GM23338 (cell line): Measurements from ENCODE around the gene CEP192. TPM values are rescaled to one million over a fixed set of nuclear protein-coding genes. Genes with fewer than 3 reads are reported as not detected.

ENCODE experiments used
- ATAC-seq: fragments of 200-7000 bp; cut with Tn5 transposase; 3 replicates; pipeline ENCODE4 v1.9.1; 2020
- DNase-seq: peaks from one replicate; pipeline ENCODE4 v3.0.0-alpha.2; 2015; ENCODE audit warnings: low spot score
- H2AFZ ChIP-seq: fragments of 200-600 bp; sonication (generic); 2 replicates; pipeline ENCODE4 v1.8.0; 2016; ENCODE audit warnings: antibody characterized with exemption, mild to moderate bottlenecking, moderate library complexity
- H3F3A ChIP-seq: fragments of 200-600 bp; sonication (generic); replicated peaks from 2 replicates; pipeline ENCODE4 v1.8.0; 2017; ENCODE audit warnings: antibody characterized with exemption, mixed run types, low read depth
- H3K27ac ChIP-seq: fragments of 200-600 bp; sonication (generic); 2 replicates; pipeline ENCODE4 v1.6.1; 2016; ENCODE audit warnings: low read depth
- H3K27me3 ChIP-seq: fragments of 200-600 bp; sonication (generic); 2 replicates; pipeline ENCODE4 v1.8.0; 2016; ENCODE audit warnings: mild to moderate bottlenecking, mixed run types, moderate library complexity; ENCODE audit not compliant: insufficient read depth
- H3K36me3 ChIP-seq: fragments of 200-600 bp; sonication (generic); 2 replicates; pipeline ENCODE4 v1.8.0; 2016; ENCODE audit warnings: mild to moderate bottlenecking; ENCODE audit not compliant: insufficient read depth
- H3K4me1 ChIP-seq: fragments of 200-600 bp; sonication (generic); 2 replicates; pipeline ENCODE4 v1.8.0; 2016; ENCODE audit warnings: mild to moderate bottlenecking, moderate library complexity; ENCODE audit not compliant: insufficient read depth
- H3K4me2 ChIP-seq: fragments of 200-600 bp; sonication (generic); 2 replicates; pipeline ENCODE4 v1.7.1; 2017; ENCODE audit warnings: mixed run types
- H3K4me3 ChIP-seq: fragments of 200-600 bp; sonication (generic); 2 replicates; pipeline ENCODE4 v1.6.1; 2016; ENCODE audit warnings: mixed run types
- H3K79me2 ChIP-seq: fragments of 200-600 bp; sonication (generic); replicated peaks from 2 replicates; pipeline ENCODE4 v1.8.0; 2017; ENCODE audit warnings: mild to moderate bottlenecking; ENCODE audit not compliant: insufficient read depth
- H3K9me2 ChIP-seq: fragments of 200-600 bp; sonication (generic); 2 replicates; pipeline ENCODE4 v1.8.0; 2017; ENCODE audit not compliant: insufficient read depth
- H4K20me1 ChIP-seq: fragments of 200-600 bp; sonication (generic); replicated peaks from 2 replicates; pipeline ENCODE4 v1.8.0; 2017; ENCODE audit warnings: mild to moderate bottlenecking; ENCODE audit not compliant: insufficient read depth
- H3K27ac Mint-ChIP-seq: 2 replicates; pipeline ENCODE4 v1.8.0; 2020; ENCODE audit warnings: inconsistent platforms, mild to moderate bottlenecking, moderate library complexity, mixed read lengths
- H3K27me3 Mint-ChIP-seq: 3 replicates; pipeline ENCODE4 v1.8.0; 2022; ENCODE audit warnings: low read depth, mild to moderate bottlenecking, moderate library complexity, mixed read lengths, inconsistent platforms; ENCODE audit not compliant: insufficient read depth, poor library complexity
- H3K36me3 Mint-ChIP-seq: 3 replicates; pipeline ENCODE4 v1.8.0; 2021; ENCODE audit warnings: low read depth, mild to moderate bottlenecking, inconsistent platforms, moderate library complexity, mixed read lengths
- H3K4me1 Mint-ChIP-seq: 3 replicates; pipeline ENCODE4 v1.8.0; 2020; ENCODE audit warnings: mild to moderate bottlenecking, inconsistent platforms, mixed read lengths
- H3K4me3 Mint-ChIP-seq: 3 replicates; pipeline ENCODE4 v1.8.0; 2021; ENCODE audit warnings: moderate library complexity, mild to moderate bottlenecking, inconsistent platforms, mixed read lengths
- H3K9me3 Mint-ChIP-seq: 3 replicates; pipeline ENCODE4 v1.8.0; 2020; ENCODE audit warnings: moderate library complexity, mild to moderate bottlenecking, inconsistent platforms, mixed read lengths
- CREB1 ChIP-seq: fragments of 250-450 bp; sonication (Bioruptor Pico); IDR thresholded peaks from 2 replicates; pipeline ENCODE4 v1.5.0; 2020; ENCODE audit warnings: low read depth, mild to moderate bottlenecking, moderate library complexity
- EZH2 ChIP-seq: fragments of 200-600 bp; sonication (generic); IDR thresholded peaks from one replicate; pipeline ENCODE4 v1.8.0; 2017; ENCODE audit warnings: antibody characterized with exemption, mild to moderate bottlenecking, low read depth; ENCODE audit not compliant: unreplicated experiment
- EZH2phosphoT487 ChIP-seq: fragments of 200-600 bp; sonication (generic); IDR thresholded peaks from one replicate; pipeline ENCODE4 v1.8.1; 2018; ENCODE audit warnings: antibody characterized with exemption; ENCODE audit not compliant: unreplicated experiment
- JUNB ChIP-seq: IDR thresholded peaks from one replicate; pipeline ENCODE4 v1.6.1; 2016; ENCODE audit warnings: antibody characterized with exemption; ENCODE audit not compliant: unreplicated experiment
- POLR2AphosphoS5 ChIP-seq: IDR thresholded peaks from 2 replicates; pipeline ENCODE4 v1.6.1; 2016; ENCODE audit warnings: antibody characterized with exemption, low read depth
- STAT1 ChIP-seq: IDR thresholded peaks from one replicate; pipeline ENCODE4 v1.6.1; 2016; ENCODE audit warnings: antibody characterized with exemption; ENCODE audit not compliant: unreplicated experiment
- ZNF114 ChIP-seq: fragments of 250-450 bp; sonication (Bioruptor Pico); IDR thresholded peaks from 2 replicates; pipeline ENCODE4 v1.5.0; 2020; ENCODE audit warnings: mild to moderate bottlenecking, moderate library complexity
- ZNF331 ChIP-seq: fragments of 250-450 bp; sonication (Bioruptor Pico); IDR thresholded peaks from 2 replicates; pipeline ENCODE4 v1.5.0; 2020; ENCODE audit warnings: low read depth, mild to moderate bottlenecking, moderate library complexity
- polyA plus RNA-seq: library from polyadenylated mRNA; unstranded; fragments of >200 nt; fragmentation: Nextera tagmentation; extraction: Ambion mirVana; gene quantifications from 2 replicates; pipeline ENCODE4 v1.2.1, GENCODE V29; 2016
- total RNA-seq: library from RNA; depleted of rRNA; stranded (reverse); fragments of >200 nt; shearing (Covaris generic); gene quantifications from 2 replicates; pipeline ENCODE4 v1.2.3, GENCODE V29; 2014
- TF ChIP-seq, protein P1 (sequence below): fragments of 250-450 bp; sonication (Bioruptor Pico); IDR thresholded peaks from 2 replicates; pipeline ENCODE4 v1.5.0; 2020; ENCODE audit warnings: mild to moderate bottlenecking, moderate library complexity
- TF ChIP-seq, protein P2 (sequence below): IDR thresholded peaks from 2 replicates; pipeline ENCODE4 v1.6.1; 2016; ENCODE audit warnings: antibody characterized with exemption

CEP192 gene
- total and polyA plus RNA-seq, 2 experiments from 2014 or later = 15.2 to 30.6 TPM

DNA sequence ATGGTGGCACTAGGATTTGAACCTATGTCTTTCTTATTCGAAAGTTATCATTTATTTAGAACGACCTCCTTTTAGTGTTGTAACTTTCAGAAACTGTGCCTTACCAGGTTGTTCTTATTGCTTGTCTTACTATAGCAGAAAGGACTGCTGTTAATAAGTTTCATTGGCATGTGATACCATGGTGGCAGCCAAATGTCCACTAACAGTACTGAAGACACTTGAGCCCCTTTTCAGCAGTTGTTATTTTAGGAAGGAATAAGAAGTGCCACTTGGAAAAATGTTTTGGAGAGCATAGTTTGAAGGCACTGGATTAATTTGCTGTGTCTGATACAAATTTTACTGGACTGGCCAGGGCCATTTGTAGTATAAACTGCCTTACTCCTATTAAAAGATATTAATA is 37.7 kb downstream of the CEP192 start (continued):
- TF ChIP-seq, protein P1, sequence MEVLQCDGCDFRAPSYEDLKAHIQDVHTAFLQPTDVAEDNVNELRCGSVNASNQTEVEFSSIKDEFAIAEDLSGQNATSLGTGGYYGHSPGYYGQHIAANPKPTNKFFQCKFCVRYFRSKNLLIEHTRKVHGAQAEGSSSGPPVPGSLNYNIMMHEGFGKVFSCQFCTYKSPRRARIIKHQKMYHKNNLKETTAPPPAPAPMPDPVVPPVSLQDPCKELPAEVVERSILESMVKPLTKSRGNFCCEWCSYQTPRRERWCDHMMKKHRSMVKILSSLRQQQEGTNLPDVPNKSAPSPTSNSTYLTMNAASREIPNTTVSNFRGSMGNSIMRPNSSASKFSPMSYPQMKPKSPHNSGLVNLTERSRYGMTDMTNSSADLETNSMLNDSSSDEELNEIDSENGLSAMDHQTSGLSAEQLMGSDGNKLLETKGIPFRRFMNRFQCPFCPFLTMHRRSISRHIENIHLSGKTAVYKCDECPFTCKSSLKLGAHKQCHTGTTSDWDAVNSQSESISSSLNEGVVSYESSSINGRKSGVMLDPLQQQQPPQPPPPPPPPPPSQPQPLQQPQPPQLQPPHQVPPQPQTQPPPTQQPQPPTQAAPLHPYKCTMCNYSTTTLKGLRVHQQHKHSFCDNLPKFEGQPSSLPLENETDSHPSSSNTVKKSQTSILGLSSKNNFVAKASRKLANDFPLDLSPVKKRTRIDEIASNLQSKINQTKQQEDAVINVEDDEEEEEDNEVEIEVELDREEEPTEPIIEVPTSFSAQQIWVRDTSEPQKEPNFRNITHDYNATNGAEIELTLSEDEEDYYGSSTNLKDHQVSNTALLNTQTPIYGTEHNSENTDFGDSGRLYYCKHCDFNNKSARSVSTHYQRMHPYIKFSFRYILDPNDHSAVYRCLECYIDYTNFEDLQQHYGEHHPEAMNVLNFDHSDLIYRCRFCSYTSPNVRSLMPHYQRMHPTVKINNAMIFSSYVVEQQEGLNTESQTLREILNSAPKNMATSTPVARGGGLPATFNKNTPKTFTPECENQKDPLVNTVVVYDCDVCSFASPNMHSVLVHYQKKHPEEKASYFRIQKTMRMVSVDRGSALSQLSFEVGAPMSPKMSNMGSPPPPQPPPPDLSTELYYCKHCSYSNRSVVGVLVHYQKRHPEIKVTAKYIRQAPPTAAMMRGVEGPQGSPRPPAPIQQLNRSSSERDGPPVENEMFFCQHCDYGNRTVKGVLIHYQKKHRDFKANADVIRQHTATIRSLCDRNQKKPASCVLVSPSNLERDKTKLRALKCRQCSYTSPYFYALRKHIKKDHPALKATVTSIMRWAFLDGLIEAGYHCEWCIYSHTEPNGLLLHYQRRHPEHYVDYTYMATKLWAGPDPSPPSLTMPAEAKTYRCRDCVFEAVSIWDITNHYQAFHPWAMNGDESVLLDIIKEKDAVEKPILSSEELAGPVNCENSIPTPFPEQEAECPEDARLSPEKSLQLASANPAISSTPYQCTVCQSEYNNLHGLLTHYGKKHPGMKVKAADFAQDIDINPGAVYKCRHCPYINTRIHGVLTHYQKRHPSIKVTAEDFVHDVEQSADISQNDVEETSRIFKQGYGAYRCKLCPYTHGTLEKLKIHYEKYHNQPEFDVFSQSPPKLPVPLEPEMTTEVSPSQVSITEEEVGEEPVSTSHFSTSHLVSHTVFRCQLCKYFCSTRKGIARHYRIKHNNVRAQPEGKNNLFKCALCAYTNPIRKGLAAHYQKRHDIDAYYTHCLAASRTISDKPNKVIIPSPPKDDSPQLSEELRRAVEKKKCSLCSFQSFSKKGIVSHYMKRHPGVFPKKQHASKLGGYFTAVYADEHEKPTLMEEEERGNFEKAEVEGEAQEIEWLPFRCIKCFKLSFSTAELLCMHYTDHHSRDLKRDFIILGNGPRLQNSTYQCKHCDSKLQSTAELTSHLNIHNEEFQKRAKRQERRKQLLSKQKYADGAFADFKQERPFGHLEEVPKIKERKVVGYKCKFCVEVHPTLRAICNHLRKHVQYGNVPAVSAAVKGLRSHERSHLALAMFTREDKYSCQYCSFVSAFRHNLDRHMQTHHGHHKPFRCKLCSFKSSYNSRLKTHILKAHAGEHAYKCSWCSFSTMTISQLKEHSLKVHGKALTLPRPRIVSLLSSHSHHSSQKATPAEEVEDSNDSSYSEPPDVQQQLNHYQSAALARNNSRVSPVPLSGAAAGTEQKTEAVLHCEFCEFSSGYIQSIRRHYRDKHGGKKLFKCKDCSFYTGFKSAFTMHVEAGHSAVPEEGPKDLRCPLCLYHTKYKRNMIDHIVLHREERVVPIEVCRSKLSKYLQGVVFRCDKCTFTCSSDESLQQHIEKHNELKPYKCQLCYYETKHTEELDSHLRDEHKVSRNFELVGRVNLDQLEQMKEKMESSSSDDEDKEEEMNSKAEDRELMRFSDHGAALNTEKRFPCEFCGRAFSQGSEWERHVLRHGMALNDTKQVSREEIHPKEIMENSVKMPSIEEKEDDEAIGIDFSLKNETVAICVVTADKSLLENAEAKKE (CRISPR knock-in tag) = no peak
- TF ChIP-seq CREB1 (CRISPR knock-in tag) = no peak
- TF ChIP-seq POLR2AphosphoS5 = no peak
- TF ChIP-seq JUNB = no peak
- TF ChIP-seq ZNF331 (CRISPR knock-in tag) = no peak
- TF ChIP-seq EZH2 = no peak
- no peak for TF ChIP-seq STAT1
- no peak for TF ChIP-seq ZNF114 (CRISPR knock-in tag)
- no peak for TF ChIP-seq EZH2phosphoT487

DNA sequence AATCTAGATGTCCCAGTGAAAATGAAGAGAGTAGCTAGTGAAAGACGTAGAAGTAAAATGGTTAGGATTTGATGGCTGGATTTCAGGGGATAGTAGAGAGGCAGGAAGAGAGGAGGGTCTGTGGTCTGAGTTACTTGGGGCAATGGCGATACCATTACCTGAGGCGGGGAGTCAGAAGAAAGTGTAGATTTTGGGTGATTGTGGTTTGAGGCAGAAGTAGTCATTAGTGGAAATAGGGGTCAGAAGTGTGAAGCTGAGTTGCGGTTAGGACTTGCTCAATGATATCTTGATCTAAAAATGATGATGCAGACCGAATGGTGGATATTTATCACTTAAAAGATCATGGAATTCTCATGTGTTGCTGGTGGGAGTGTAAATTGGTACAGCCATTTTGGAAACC is 41.0 kb downstream of the CEP192 start:
- DNase-seq (no peak), ATAC-seq (no peak)
- 0 out of 2 replicates have a peak, but pooled peaks cover 4% of the 10 kb centered on the region for H4K20me1 ChIP-seq
- no peak overlapping the region for H3K4me3 Mint-ChIP-seq
- no peaks in the 10 kb centered on the region for H3K27me3 ChIP-seq
- no peaks in the 10 kb centered on the region for H3K4me1 Mint-ChIP-seq
- H3K27ac ChIP-seq = no peak overlapping the region
- no peak overlapping the region for H2AFZ ChIP-seq
- no peak overlapping the region for H3K27ac Mint-ChIP-seq
- H3K4me2 ChIP-seq = no peak overlapping the region
- H3K27me3 Mint-ChIP-seq = peaks cover 2% of the 10 kb centered on the region
- H3K36me3 ChIP-seq = peaks cover 12% of the 10 kb centered on the region; the same call in 1 of the 2 replicates
- no peaks in the 10 kb centered on the region for H3K9me2 ChIP-seq
- peaks cover 29% of the 10 kb centered on the region for H3K36me3 Mint-ChIP-seq
- peaks cover 5% of the 10 kb centered on the region for H3K79me2 ChIP-seq
- H3K4me1 ChIP-seq = no peaks in the 10 kb centered on the region
- no peaks in the 10 kb centered on the region for H3K9me3 Mint-ChIP-seq
- H3F3A ChIP-seq = no peaks in the 10 kb centered on the region
- H3K4me3 ChIP-seq = no peak overlapping the region
- TF ChIP-seq EZH2phosphoT487 (no peak), STAT1 (no peak)
- TF ChIP-seq, protein P2, sequence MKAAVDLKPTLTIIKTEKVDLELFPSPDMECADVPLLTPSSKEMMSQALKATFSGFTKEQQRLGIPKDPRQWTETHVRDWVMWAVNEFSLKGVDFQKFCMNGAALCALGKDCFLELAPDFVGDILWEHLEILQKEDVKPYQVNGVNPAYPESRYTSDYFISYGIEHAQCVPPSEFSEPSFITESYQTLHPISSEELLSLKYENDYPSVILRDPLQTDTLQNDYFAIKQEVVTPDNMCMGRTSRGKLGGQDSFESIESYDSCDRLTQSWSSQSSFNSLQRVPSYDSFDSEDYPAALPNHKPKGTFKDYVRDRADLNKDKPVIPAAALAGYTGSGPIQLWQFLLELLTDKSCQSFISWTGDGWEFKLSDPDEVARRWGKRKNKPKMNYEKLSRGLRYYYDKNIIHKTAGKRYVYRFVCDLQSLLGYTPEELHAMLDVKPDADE = no peak
- TF ChIP-seq, protein P1 (CRISPR knock-in tag) = no peak
